ENCODE data around the gene IDS.

IDS gene

DNA sequence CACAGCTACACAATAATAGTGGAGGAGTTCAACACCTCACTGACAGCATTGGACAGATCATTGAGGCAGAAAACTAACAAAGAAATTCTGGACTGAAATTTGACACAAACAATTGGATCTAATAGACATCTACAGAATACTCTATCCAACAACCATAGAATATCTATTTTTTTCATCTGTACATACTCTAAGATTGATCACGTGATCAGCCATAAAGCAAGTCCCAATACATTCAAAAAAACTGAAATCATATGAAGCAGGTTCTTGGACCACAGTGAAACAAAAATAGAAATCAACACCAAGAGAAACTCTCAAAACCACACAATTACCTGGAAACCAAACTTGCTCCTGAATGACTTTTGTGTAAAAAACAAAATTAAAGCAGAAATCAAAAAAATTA lies 12.2 kb upstream of the IDS start:
- no peak overlapping the region for H3K4me3 ChIP-seq (ENCODE audit: low read depth, low read length)
- TF ChIP-seq, protein P1, sequence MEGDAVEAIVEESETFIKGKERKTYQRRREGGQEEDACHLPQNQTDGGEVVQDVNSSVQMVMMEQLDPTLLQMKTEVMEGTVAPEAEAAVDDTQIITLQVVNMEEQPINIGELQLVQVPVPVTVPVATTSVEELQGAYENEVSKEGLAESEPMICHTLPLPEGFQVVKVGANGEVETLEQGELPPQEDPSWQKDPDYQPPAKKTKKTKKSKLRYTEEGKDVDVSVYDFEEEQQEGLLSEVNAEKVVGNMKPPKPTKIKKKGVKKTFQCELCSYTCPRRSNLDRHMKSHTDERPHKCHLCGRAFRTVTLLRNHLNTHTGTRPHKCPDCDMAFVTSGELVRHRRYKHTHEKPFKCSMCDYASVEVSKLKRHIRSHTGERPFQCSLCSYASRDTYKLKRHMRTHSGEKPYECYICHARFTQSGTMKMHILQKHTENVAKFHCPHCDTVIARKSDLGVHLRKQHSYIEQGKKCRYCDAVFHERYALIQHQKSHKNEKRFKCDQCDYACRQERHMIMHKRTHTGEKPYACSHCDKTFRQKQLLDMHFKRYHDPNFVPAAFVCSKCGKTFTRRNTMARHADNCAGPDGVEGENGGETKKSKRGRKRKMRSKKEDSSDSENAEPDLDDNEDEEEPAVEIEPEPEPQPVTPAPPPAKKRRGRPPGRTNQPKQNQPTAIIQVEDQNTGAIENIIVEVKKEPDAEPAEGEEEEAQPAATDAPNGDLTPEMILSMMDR (IDR thresholded peaks at IDR 0.05; ENCODE audit: low read depth, low read length): no peak
- DNase-seq (ENCODE audit: low read depth, low spot score): no peak
- in situ Hi-C loops (cut with HindIII; ENCODE audit: low sequenced_read_pairs): no loop called here

DNA sequence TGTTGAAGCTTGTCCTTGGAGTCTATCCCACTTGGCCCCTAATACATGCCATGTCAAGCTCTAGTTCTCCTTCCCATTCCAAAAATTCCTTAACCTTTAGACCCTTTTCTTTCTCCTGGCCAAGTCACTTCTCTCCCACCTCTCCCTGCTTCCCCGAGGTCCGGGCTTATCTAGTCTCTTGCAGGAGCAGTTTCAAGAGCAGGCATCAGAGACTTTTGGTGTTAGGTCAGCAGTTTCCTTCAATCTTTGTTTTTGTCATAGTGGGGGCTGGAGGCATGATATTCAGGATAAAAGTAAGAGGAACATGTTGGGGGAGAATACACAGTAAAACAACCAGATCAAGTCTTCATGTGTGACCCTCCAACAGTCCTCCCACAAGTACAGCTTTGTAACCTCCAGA lies 11.5 kb upstream of the IDS start:
- in situ Hi-C loops (cut with HindIII; ENCODE audit: low sequenced_read_pairs): no loop called here
- no peak for DNase-seq (ENCODE audit: low read depth, low spot score)
- no peak overlapping the region for H3K4me3 ChIP-seq (ENCODE audit: low read depth, low read length)
- TF ChIP-seq, protein P1 (IDR thresholded peaks at IDR 0.05; ENCODE audit: low read depth, low read length): no peak

DNA sequence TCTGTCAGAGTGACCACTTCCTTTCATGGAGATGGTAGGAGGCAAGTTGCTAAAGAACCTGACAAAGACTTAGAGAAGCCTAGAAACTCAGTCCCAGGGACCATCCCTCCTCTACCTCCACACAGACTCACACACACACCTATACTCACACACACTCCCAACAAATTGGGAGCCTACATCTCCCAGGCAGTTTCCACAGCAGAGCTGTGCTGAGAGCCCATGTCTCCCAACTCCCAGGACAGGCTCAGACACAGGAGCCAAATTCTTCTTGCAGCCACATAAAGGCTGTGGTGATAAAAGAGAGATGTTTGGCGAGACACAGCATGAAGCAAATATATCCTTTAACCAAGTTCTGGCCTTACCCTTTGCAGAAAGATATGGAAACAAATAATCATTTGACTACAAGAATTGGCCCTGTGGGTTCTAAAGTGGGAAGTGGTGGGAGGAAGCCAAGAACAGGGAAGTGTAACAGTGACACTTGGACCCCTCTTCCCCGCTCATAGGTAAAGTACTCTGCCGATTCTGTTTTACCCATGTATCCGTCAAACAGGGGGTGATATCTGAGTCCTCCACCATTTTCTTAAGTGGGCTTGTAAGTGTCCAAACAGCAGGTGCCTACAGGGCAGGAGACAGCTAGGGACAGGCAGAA lies 11.0 kb upstream of the IDS start:
- no peak overlapping the region for H3K4me3 ChIP-seq (ENCODE audit: low read depth, low read length)
- TF ChIP-seq, protein P1 (IDR thresholded peaks at IDR 0.05; ENCODE audit: low read depth, low read length): no peak
- DNase-seq (ENCODE audit: low read depth, low spot score): no peak
- in situ Hi-C loops (cut with HindIII; ENCODE audit: low sequenced_read_pairs): no loop called here

DNA sequence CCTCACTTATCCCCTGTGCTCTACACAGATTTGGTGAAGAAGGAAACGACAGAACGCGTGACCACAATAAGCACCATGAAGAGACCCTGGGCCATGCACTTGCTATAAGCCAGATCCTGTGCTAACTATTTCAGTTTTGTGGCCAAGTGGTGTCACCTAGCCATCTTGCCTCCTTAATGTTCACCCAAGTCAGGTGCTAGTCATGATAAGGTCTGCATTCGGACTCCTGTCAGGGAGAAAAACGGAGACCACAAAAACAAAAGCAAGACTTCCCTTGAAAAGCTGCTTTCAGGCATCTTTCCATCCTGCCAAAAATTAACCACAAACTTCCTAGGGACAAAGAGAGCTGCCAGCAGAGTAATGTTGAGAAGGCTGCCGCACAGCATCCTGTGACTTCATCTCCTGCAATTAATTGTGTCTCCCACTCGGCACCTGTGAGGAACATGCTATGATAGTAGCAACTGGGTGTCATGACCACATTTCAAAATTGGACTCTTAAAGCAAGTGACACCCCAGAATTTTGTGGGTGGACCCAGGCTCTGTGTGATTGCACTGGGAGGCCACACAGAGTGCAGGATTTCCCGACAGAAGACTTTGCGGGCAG lies 8.8 kb upstream of the IDS start:
- no peak overlapping the region for H3K4me3 ChIP-seq (ENCODE audit: low read depth, low read length)
- in situ Hi-C loops (cut with HindIII; ENCODE audit: low sequenced_read_pairs): no loop called here
- TF ChIP-seq, protein P1 (IDR thresholded peaks at IDR 0.05; ENCODE audit: low read depth, low read length): no peak
- peak; percentile 65 for DNase-seq (ENCODE audit: low read depth, low spot score)

DNA sequence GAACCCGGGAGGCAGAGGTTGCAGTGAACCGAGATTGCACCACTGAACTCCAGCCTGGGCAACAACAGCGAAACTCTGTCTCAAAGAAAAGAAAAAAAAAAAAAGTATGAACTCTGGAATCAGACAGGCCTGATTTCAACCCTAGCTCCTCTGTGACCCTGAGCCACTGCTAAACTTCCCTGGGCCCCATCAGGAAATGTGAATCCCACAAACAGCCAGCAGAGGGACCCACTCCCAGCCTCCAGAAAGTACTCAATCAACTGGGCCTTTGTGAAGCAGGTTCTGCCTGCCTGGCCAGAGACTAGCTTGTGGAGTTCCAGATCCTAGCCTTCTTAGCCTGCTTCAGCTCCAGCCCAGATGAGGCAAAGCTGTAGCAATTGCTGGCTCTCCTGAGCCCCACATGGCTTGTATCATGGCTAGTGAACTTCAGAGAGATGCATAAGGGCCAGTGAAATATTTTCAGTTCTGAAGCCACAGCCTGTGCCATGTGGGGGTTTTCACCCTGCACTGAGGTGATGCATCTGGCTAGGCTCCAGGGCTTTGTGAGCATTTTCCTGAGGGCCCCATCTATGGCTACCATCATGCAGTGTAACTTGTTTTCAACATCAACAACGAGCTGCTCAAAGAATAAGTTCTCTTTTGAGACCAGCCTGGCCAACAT lies 7.2 kb upstream of the IDS start:
- TF ChIP-seq, protein P1 (IDR thresholded peaks at IDR 0.05; ENCODE audit: low read depth, low read length): peak; percentile 68
- in situ Hi-C loops (cut with HindIII; ENCODE audit: low sequenced_read_pairs): no loop called here
- no peak overlapping the region for H3K4me3 ChIP-seq (ENCODE audit: low read depth, low read length)
- peak; percentile 37 for DNase-seq (ENCODE audit: low read depth, low spot score)

DNA sequence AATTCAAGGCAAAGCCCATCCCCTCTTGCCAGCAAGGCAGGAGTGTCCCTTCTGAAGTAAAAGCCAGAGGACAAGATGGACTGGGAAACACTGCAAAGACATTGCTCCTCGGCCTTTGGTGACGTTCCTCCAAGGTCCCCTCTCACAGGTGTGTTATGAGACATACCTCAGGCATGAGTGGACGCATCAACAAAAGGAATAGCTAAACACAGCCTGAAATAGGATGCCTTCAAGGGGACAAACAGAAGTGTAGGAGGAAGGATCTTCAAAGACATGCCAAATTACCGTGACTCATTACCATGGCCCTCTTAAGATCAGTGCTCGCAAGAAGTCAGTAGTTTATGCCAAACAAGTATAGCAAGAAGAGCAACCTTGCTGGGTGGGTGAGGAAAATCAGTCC lies 6.0 kb upstream of the IDS start:
- H3K4me3 ChIP-seq (ENCODE audit: low read depth, low read length): no peak overlapping the region
- in situ Hi-C loops (cut with HindIII; ENCODE audit: low sequenced_read_pairs): no loop called here
- TF ChIP-seq, protein P1 (IDR thresholded peaks at IDR 0.05; ENCODE audit: low read depth, low read length): no peak
- DNase-seq (ENCODE audit: low read depth, low spot score): no peak

Measured in astrocyte of the spinal cord (primary cell).